SK-N-SH treated with all-trans-retinoic acid at 6 μM for 48 hours (cell line): Measurements from ENCODE around the gene AMOT.

Experiments
- CREB5 ChIP-seq: fragments of 250-450 bp; sonication (Bioruptor Pico); IDR thresholded peaks from 2 replicates; pipeline ENCODE4 v1.5.1; 2020; ENCODE audit warnings: low read depth, mild to moderate bottlenecking, moderate library complexity
- PATZ1 ChIP-seq: fragments of 250-450 bp; sonication (Bioruptor Pico); IDR thresholded peaks from 2 replicates; pipeline ENCODE4 v1.8.0; 2020; ENCODE audit warnings: mild to moderate bottlenecking, moderate library complexity, borderline replicate concordance
- SNAI2 ChIP-seq: fragments of 250-450 bp; sonication (Bioruptor Pico); IDR thresholded peaks from 2 replicates; pipeline ENCODE4 v1.5.0; 2020; ENCODE audit warnings: mild to moderate bottlenecking, moderate library complexity
- TCF4 ChIP-seq: fragments of 250-450 bp; sonication (Bioruptor Pico); IDR thresholded peaks from 2 replicates; pipeline ENCODE4 v1.8.0; 2021; ENCODE audit warnings: mild to moderate bottlenecking, moderate library complexity, borderline replicate concordance
- ZFP3 ChIP-seq: fragments of 250-450 bp; sonication (Bioruptor Pico); IDR thresholded peaks from 2 replicates; pipeline ENCODE4 v1.5.0; 2020; ENCODE audit warnings: mild to moderate bottlenecking, moderate library complexity
- ZFP30 ChIP-seq: fragments of 450-650 bp; formaldehyde crosslinking; IDR thresholded peaks from 2 replicates; pipeline ENCODE4 v1.5.0; 2022; ENCODE audit warnings: mild to moderate bottlenecking, moderate library complexity
- ZNF565 ChIP-seq: fragments of 450-650 bp; formaldehyde crosslinking; conservative IDR thresholded peaks from 2 replicates; pipeline ENCODE4 v1.5.0; 2020; ENCODE audit warnings: low read depth, mild to moderate bottlenecking, moderate library complexity

GRCh38 chrX:112766774-112767173 lies 73.9 kb downstream of the AMOT start:
- TF ChIP-seq CREB5 (no peak), PATZ1 (CRISPR knock-in tag) (no peak), TCF4 (no peak), ZNF565 (no peak), ZFP30 (CRISPR knock-in tag) (no peak), SNAI2 (CRISPR knock-in tag) (no peak), ZFP3 (CRISPR knock-in tag) (no peak)
